Stomach (tissue), 4 donors: ENCODE measurements around the gene CA5A.

ENCODE experiments used
- EP300 ChIP-seq: sonication (generic); formaldehyde crosslinking; IDR thresholded peaks from one replicate; pipeline ENCODE4 v1.6.1; 2017; ENCODE audit warnings: antibody characterized with exemption
- POLR2A ChIP-seq, 4 donors: fragments of 450-650 bp; IDR thresholded peaks; one replicate each; pipeline ENCODE4 v1.6.1; 2016; ENCODE audit warnings: antibody characterized with exemption in 4 of 4, control low read depth in 2 of 4, mild to moderate bottlenecking in 1 of 4, moderate library complexity in 1 of 4
- POLR2AphosphoS5 ChIP-seq, 3 donors: sonication (generic); formaldehyde crosslinking; IDR thresholded peaks; one replicate each; pipeline ENCODE4 v1.6.1; 2016; ENCODE audit warnings: antibody characterized with exemption in 3 of 3
- TF ChIP-seq, protein P1 (sequence below), 7 experiments: fragments of 450-650 bp in 4 of 7; fragments of 200-600 bp in 3 of 7; sonication (generic) in 3 of 7; IDR thresholded peaks; one replicate each; pipeline ENCODE4 v1.5.1; 2016 to 2019; ENCODE audit warnings: antibody characterized with exemption in 7 of 7, control low read depth in 2 of 7, mild to moderate bottlenecking in 1 of 7

DNA sequence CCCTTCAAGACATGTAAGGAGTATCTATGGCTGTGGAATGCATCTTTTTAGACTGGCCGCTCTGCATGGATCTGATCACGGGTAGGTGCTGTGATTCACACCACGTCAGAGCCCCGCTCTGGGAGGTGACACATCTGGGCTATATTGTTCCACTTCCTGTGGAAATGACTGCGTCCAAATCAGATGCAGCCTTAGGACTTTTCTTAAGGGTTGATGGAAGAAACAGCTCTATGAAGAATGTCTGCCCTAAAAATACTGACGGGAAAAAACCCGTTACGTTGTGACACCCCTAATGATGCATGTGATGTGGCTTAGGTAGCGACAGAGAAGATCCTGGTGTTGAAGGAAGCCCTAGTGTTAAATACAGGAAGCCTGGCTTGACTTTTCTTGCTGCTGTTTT is 27.1 kb upstream of the CA5A start:
- no peak for TF ChIP-seq POLR2A (IDR thresholded peaks at IDR 0.05)
- TF ChIP-seq, protein P1, sequence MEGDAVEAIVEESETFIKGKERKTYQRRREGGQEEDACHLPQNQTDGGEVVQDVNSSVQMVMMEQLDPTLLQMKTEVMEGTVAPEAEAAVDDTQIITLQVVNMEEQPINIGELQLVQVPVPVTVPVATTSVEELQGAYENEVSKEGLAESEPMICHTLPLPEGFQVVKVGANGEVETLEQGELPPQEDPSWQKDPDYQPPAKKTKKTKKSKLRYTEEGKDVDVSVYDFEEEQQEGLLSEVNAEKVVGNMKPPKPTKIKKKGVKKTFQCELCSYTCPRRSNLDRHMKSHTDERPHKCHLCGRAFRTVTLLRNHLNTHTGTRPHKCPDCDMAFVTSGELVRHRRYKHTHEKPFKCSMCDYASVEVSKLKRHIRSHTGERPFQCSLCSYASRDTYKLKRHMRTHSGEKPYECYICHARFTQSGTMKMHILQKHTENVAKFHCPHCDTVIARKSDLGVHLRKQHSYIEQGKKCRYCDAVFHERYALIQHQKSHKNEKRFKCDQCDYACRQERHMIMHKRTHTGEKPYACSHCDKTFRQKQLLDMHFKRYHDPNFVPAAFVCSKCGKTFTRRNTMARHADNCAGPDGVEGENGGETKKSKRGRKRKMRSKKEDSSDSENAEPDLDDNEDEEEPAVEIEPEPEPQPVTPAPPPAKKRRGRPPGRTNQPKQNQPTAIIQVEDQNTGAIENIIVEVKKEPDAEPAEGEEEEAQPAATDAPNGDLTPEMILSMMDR (IDR thresholded peaks at IDR 0.05): no peak
- TF ChIP-seq POLR2AphosphoS5 (IDR thresholded peaks at IDR 0.05): peak in 1 of 3 donors; percentile 11
- no peak for TF ChIP-seq EP300
